WTC11 (cell line): ENCODE results near the gene LIMA1.

Source experiments
- ATF6 ChIP-seq: sonication (generic); formaldehyde crosslinking; IDR thresholded peaks from 2 replicates; pipeline ENCODE4 v1.8.1; 2023; ENCODE audit warnings: mild to moderate bottlenecking, missing genetic modification reagents
- CBFB ChIP-seq: sonication (generic); formaldehyde crosslinking; IDR thresholded peaks from 2 replicates; pipeline ENCODE4 v1.8.1; 2022; ENCODE audit warnings: mild to moderate bottlenecking, low read depth, missing genetic modification reagents
- CTCF ChIP-seq: fragments of 200-600 bp; IDR thresholded peaks from 2 replicates; pipeline ENCODE4 v1.8.0; 2022; ENCODE audit warnings: antibody characterized with exemption
- FOXJ3 ChIP-seq: sonication (generic); formaldehyde crosslinking; IDR thresholded peaks from 2 replicates; pipeline ENCODE4 v1.9.0; 2021; ENCODE audit warnings: missing genetic modification reagents, mild to moderate bottlenecking, borderline replicate concordance
- GABPB1 ChIP-seq: sonication (generic); formaldehyde crosslinking; IDR thresholded peaks from 2 replicates; pipeline ENCODE4 v1.8.1; 2023; ENCODE audit warnings: mild to moderate bottlenecking, missing genetic modification reagents
- HMGA2 ChIP-seq: fragments of 250-450 bp; sonication (Bioruptor Pico); IDR thresholded peaks from 2 replicates; pipeline ENCODE4 v1.4.0; 2021; ENCODE audit warnings: mild to moderate bottlenecking, moderate library complexity
- IRF2 ChIP-seq: sonication (generic); formaldehyde crosslinking; IDR thresholded peaks from 2 replicates; pipeline ENCODE4 v1.8.0; 2022; ENCODE audit warnings: low read depth, missing genetic modification reagents, borderline replicate concordance
- NFE2L1 ChIP-seq: sonication (generic); formaldehyde crosslinking; IDR thresholded peaks from 2 replicates; pipeline ENCODE4 v1.8.1; 2023; ENCODE audit warnings: missing genetic modification reagents
- OVOL2 ChIP-seq: fragments of 250-450 bp; sonication (Bioruptor Pico); IDR thresholded peaks from 2 replicates; pipeline ENCODE4 v1.9.0; 2021; ENCODE audit warnings: mild to moderate bottlenecking, borderline replicate concordance
- SP1 ChIP-seq: sonication (generic); formaldehyde crosslinking; conservative IDR thresholded peaks from 2 replicates; pipeline ENCODE4 v1.8.1; 2022; ENCODE audit warnings: missing genetic modification reagents
- ZNF121 ChIP-seq: sonication (generic); formaldehyde crosslinking; IDR thresholded peaks from 2 replicates; pipeline ENCODE4 v1.8.0; 2023; ENCODE audit warnings: missing genetic modification reagents
- ZNF232 ChIP-seq: sonication (generic); formaldehyde crosslinking; IDR thresholded peaks from 2 replicates; pipeline ENCODE4 v1.8.0; 2022; ENCODE audit warnings: mild to moderate bottlenecking, missing genetic modification reagents
- ZNF263 ChIP-seq: sonication (generic); formaldehyde crosslinking; IDR thresholded peaks from 2 replicates; pipeline ENCODE4 v1.8.1; 2022; ENCODE audit warnings: low read depth, mild to moderate bottlenecking, moderate library complexity, missing genetic modification reagents
- TF ChIP-seq, protein P1 (sequence below): sonication (generic); formaldehyde crosslinking; IDR thresholded peaks from 2 replicates; pipeline ENCODE4 v1.8.0; 2022; ENCODE audit warnings: missing genetic modification reagents

- no peak for TF ChIP-seq ATF6 (CRISPR knock-in tag)
- TF ChIP-seq CTCF: 0 out of 2 replicates have a peak, but pooled peaks have one; percentile 23
- TF ChIP-seq FOXJ3: no peak
- no peak for TF ChIP-seq CBFB (CRISPR knock-in tag)
- no peak for TF ChIP-seq ZNF121 (CRISPR knock-in tag)
- 0 out of 2 replicates have a peak, but pooled peaks have one; percentile 2 for TF ChIP-seq GABPB1 (CRISPR knock-in tag)
- no peak for TF ChIP-seq ZNF263 (CRISPR knock-in tag)
- no peak for TF ChIP-seq HMGA2 (CRISPR knock-in tag)
- peak; percentile 74; the same call in 1 of the 2 replicates for TF ChIP-seq SP1
- TF ChIP-seq IRF2 (CRISPR knock-in tag): no peak
- TF ChIP-seq NFE2L1 (CRISPR knock-in tag): no peak
- TF ChIP-seq ZNF232 (CRISPR knock-in tag): no peak
- TF ChIP-seq, protein P1, sequence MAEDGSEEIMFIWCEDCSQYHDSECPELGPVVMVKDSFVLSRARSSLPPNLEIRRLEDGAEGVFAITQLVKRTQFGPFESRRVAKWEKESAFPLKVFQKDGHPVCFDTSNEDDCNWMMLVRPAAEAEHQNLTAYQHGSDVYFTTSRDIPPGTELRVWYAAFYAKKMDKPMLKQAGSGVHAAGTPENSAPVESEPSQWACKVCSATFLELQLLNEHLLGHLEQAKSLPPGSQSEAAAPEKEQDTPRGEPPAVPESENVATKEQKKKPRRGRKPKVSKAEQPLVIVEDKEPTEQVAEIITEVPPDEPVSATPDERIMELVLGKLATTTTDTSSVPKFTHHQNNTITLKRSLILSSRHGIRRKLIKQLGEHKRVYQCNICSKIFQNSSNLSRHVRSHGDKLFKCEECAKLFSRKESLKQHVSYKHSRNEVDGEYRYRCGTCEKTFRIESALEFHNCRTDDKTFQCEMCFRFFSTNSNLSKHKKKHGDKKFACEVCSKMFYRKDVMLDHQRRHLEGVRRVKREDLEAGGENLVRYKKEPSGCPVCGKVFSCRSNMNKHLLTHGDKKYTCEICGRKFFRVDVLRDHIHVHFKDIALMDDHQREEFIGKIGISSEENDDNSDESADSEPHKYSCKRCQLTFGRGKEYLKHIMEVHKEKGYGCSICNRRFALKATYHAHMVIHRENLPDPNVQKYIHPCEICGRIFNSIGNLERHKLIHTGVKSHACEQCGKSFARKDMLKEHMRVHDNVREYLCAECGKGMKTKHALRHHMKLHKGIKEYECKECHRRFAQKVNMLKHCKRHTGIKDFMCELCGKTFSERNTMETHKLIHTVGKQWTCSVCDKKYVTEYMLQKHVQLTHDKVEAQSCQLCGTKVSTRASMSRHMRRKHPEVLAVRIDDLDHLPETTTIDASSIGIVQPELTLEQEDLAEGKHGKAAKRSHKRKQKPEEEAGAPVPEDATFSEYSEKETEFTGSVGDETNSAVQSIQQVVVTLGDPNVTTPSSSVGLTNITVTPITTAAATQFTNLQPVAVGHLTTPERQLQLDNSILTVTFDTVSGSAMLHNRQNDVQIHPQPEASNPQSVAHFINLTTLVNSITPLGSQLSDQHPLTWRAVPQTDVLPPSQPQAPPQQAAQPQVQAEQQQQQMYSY (CRISPR knock-in tag): peak; percentile 73
- no peak for TF ChIP-seq OVOL2 (CRISPR knock-in tag)
These were observed 116.1 kb downstream of the LIMA1 start, which contains the start of gene CERS5 for GRCh38 chr12:50167049-50167828.
